IMR-90 (cell line): Measurements from ENCODE around the gene CSF2RB. TPM values are rescaled to one million over a fixed set of nuclear protein-coding genes. Genes with fewer than 3 reads are reported as not detected.

ENCODE experiments used
- ATAC-seq: fragments of 200-7000 bp; cut with Tn5 transposase; 2 replicates; pipeline ENCODE4 v1.9.1; 2020; ENCODE audit warnings: low read depth, mild to moderate bottlenecking, moderate library complexity
- BruUV-seq: library from RNA; stranded (reverse); fragments of 400-500 nt; replicated peaks from 2 replicates; lab custom pipeline; 2021; lab: Mats Ljungman, UMichigan
- CTCF ChIA-PET: fragments of 300-600 bp; formaldehyde crosslinking; extraction: SDS; loops from one replicate; lab custom pipeline; 2021; ENCODE audit warnings: antibody characterized with exemption; lab: Yijun Ruan, JAX
- POLR2A ChIA-PET: fragments of 300-600 bp; sonication (Branson Sonifier 250); formaldehyde crosslinking; loops from one replicate; lab custom pipeline; 2022; ENCODE audit warnings: antibody characterized with exemption; ENCODE audit not compliant: unreplicated experiment; lab: Charles Lee
- DNase-seq: peaks from one replicate; pipeline ENCODE4 v3.0.0; 2013
- H2AFZ ChIP-seq: replicated peaks from 2 replicates; pipeline ENCODE3; 2013; ENCODE audit warnings: low read length, mild to moderate bottlenecking; ENCODE audit not compliant: poor library complexity
- H2AK5ac ChIP-seq: 2 replicates; pipeline ENCODE4 v1.6.1; 2013; ENCODE audit warnings: low read depth, low read length, inconsistent platforms
- H2AK9ac ChIP-seq: replicated peaks from 2 replicates; pipeline ENCODE3; 2013; ENCODE audit warnings: mild to moderate bottlenecking, low read depth, low read length, moderate library complexity; ENCODE audit not compliant: poor library complexity
- H2BK120ac ChIP-seq: 2 replicates; pipeline ENCODE4 v1.6.1; 2013; ENCODE audit warnings: low read depth, low read length, inconsistent platforms
- H2BK15ac ChIP-seq: 3 replicates; pipeline ENCODE4 v1.6.1; 2013; ENCODE audit warnings: low read depth, low read length, inconsistent platforms
- H2BK20ac ChIP-seq: 2 replicates; pipeline ENCODE4 v1.6.1; 2013; ENCODE audit warnings: low read depth, mild to moderate bottlenecking, inconsistent platforms, low read length, moderate library complexity
- H2BK5ac ChIP-seq: 2 replicates; pipeline ENCODE4 v1.6.1; 2013; ENCODE audit warnings: mild to moderate bottlenecking, low read depth, low read length, inconsistent platforms; ENCODE audit not compliant: poor library complexity, severe bottlenecking
- H3K14ac ChIP-seq: replicated peaks from 2 replicates; pipeline ENCODE4 v1.6.1; 2013; ENCODE audit warnings: low read depth, low read length, inconsistent platforms
- H3K18ac ChIP-seq: 2 replicates; pipeline ENCODE4 v1.6.1; 2013; ENCODE audit warnings: low read depth, low read length, control low read depth
- H3K23ac ChIP-seq: 2 replicates; pipeline ENCODE4 v1.6.1; 2013; ENCODE audit warnings: low read depth, low read length, inconsistent platforms
- H3K27ac ChIP-seq: 2 replicates; pipeline ENCODE4 v1.5.1; 2013; ENCODE audit warnings: mild to moderate bottlenecking, control low read depth, low read length; ENCODE audit not compliant: insufficient read depth
- H3K27me3 ChIP-seq: 2 replicates; pipeline ENCODE4 v1.6.1; 2013; ENCODE audit warnings: low read length; ENCODE audit not compliant: control insufficient read depth, insufficient read depth
- H3K36me3 ChIP-seq: 2 replicates; pipeline ENCODE4 v1.6.1; 2013; ENCODE audit warnings: low read length, mixed read lengths; ENCODE audit not compliant: control insufficient read depth, insufficient read depth
- H3K4ac ChIP-seq: 2 replicates; pipeline ENCODE4 v1.6.1; 2013; ENCODE audit warnings: low read depth, low read length, inconsistent platforms
- H3K4me1 ChIP-seq: 2 replicates; pipeline ENCODE4 v1.6.1; 2013; ENCODE audit warnings: low read length, mixed read lengths; ENCODE audit not compliant: control insufficient read depth, insufficient read depth
- H3K4me2 ChIP-seq: 2 replicates; pipeline ENCODE4 v1.6.1; 2013; ENCODE audit warnings: low read depth, mild to moderate bottlenecking, control low read depth, low read length, moderate library complexity
- H3K4me3 ChIP-seq: 2 replicates; pipeline ENCODE4 v1.5.1; 2013; ENCODE audit warnings: low read depth, mild to moderate bottlenecking, control low read depth, low read length, moderate library complexity; ENCODE audit not compliant: insufficient read depth
- H3K56ac ChIP-seq: 2 replicates; pipeline ENCODE4 v1.6.1; 2013; ENCODE audit warnings: low read length, inconsistent platforms; ENCODE audit not compliant: insufficient read depth; ENCODE audit errors: extremely low read depth
- H3K79me1 ChIP-seq, 2 experiments: 2 replicates each; pipeline ENCODE4 v1.6.1; 2013; ENCODE audit warnings: low read length in 2 of 2, inconsistent platforms in 1 of 2, low read depth in 1 of 2
- H3K9ac ChIP-seq: 2 replicates; pipeline ENCODE4 v1.6.1; 2013; ENCODE audit warnings: low read depth, low read length, control low read depth
- H3K9me1 ChIP-seq: 2 replicates; pipeline ENCODE4 v1.6.1; 2013; ENCODE audit warnings: low read length, inconsistent platforms; ENCODE audit not compliant: insufficient read depth
- H3K9me3 ChIP-seq: 2 replicates; pipeline ENCODE4 v1.6.1; 2013; ENCODE audit warnings: low read length; ENCODE audit not compliant: control insufficient read depth, insufficient read depth
- H4K20me1 ChIP-seq: 2 replicates; pipeline ENCODE4 v1.6.1; 2013; ENCODE audit warnings: low read length, inconsistent platforms; ENCODE audit not compliant: insufficient read depth
- H4K5ac ChIP-seq: 2 replicates; pipeline ENCODE4 v1.6.1; 2013; ENCODE audit warnings: mild to moderate bottlenecking, low read depth, low read length, control low read depth
- H4K8ac ChIP-seq, 2 experiments: 2 replicates each; pipeline ENCODE4 v1.6.1; 2013; ENCODE audit warnings: low read depth in 2 of 2, low read length in 2 of 2, control low read depth in 1 of 2, inconsistent platforms in 1 of 2
- H4K91ac ChIP-seq: 2 replicates; pipeline ENCODE4 v1.6.1; 2013; ENCODE audit warnings: low read depth, low read length, inconsistent platforms; ENCODE audit not compliant: insufficient read depth
- BHLHE40 ChIP-seq: fragments of 150-350 bp; IDR thresholded peaks from 2 replicates; pipeline ENCODE4 v1.6.1; 2016; ENCODE audit warnings: mild to moderate bottlenecking, low read depth, low read length
- CEBPB ChIP-seq: IDR thresholded peaks from 2 replicates; pipeline ENCODE4 v1.6.1; 2012; ENCODE audit warnings: low read depth, low read length, improper control_type of control experiment
- CHD1 ChIP-seq: IDR thresholded peaks from 2 replicates; pipeline ENCODE4 v1.6.1; 2012; ENCODE audit warnings: low read depth, low read length, improper control_type of control experiment
- CTCF ChIP-seq: conservative IDR thresholded peaks from 2 replicates; pipeline ENCODE4 v1.5.1; 2012; ENCODE audit warnings: mild to moderate bottlenecking, low read depth, low read length, improper control_type of control experiment
- ELK1 ChIP-seq: fragments of 150-350 bp; IDR thresholded peaks from 2 replicates; pipeline ENCODE4 v1.6.1; 2016; ENCODE audit warnings: low read depth, mild to moderate bottlenecking, low read length, moderate library complexity, borderline replicate concordance
- FOS ChIP-seq: fragments of 150-350 bp; IDR thresholded peaks from 2 replicates; pipeline ENCODE4 v1.6.1; 2016; ENCODE audit warnings: low read depth, low read length
- MAFK ChIP-seq: IDR thresholded peaks from 2 replicates; pipeline ENCODE4 v1.6.1; 2012; ENCODE audit warnings: low read depth, low read length, improper control_type of control experiment
- MAZ ChIP-seq: IDR thresholded peaks from 2 replicates; pipeline ENCODE4 v1.6.1; 2012; ENCODE audit warnings: low read depth, mild to moderate bottlenecking, low read length, improper control_type of control experiment, moderate library complexity, borderline replicate concordance
- MXI1 ChIP-seq: IDR thresholded peaks from 2 replicates; pipeline ENCODE4 v1.6.1; 2012; ENCODE audit warnings: low read depth, mild to moderate bottlenecking, low read length, moderate library complexity, borderline replicate concordance
- NFE2L2 ChIP-seq: fragments of 150-350 bp; IDR thresholded peaks from 2 replicates; pipeline ENCODE4 v1.6.1; 2016; ENCODE audit warnings: low read depth, mild to moderate bottlenecking, low read length
- RAD21 ChIP-seq: IDR thresholded peaks from 2 replicates; pipeline ENCODE4 v1.6.1; 2012; ENCODE audit warnings: low read length, improper control_type of control experiment
- RCOR1 ChIP-seq: IDR thresholded peaks from 2 replicates; pipeline ENCODE4 v1.6.1; 2012; ENCODE audit warnings: mild to moderate bottlenecking, low read length, improper control_type of control experiment; ENCODE audit not compliant: insufficient replicate concordance
- RFX5 ChIP-seq: IDR thresholded peaks from 2 replicates; pipeline ENCODE4 v1.8.0; 2012; ENCODE audit warnings: low read depth, mild to moderate bottlenecking, low read length, moderate library complexity
- SMC3 ChIP-seq: fragments of 150-350 bp; IDR thresholded peaks from 2 replicates; pipeline ENCODE4 v1.6.1; 2016; ENCODE audit warnings: low read depth, mild to moderate bottlenecking, antibody characterized with exemption, low read length, moderate library complexity
- USF2 ChIP-seq: fragments of 150-350 bp; IDR thresholded peaks from 2 replicates; pipeline ENCODE4 v1.6.1; 2017; ENCODE audit warnings: mild to moderate bottlenecking, antibody characterized with exemption, low read length, low read depth
- WGBS, 2 experiments: methylation state at CpG; one replicate each; pipeline versions ENCODE4 v1.1.5 to v1.1.7; 2013; ENCODE audit warnings: missing lambda C conversion rate in 2 of 2; ENCODE audit not compliant: insufficient read length in 1 of 2; ENCODE audit errors: extremely low coverage in 2 of 2; 5-methylcytosine and 5-hydroxymethylcytosine counted together
- dilution Hi-C: fragments of 300-500 bp; cut with HindIII; formaldehyde crosslinking; loops from one replicate; pipeline ENCODE4 v1.14.3; 2018; ENCODE audit warnings: low sequenced_read_pairs; ENCODE audit not compliant: unreplicated experiment
- in situ Hi-C: fragments of 300-500 bp; cut with MboI; formaldehyde crosslinking; loops from 3 replicates; pipeline ENCODE4 v1.14.3; 2019; ENCODE audit warnings: low sequenced_read_pairs, inconsistent platforms, mixed read lengths
- intact Hi-C: fragments of 100-400 bp; cut with micrococcal nuclease; formaldehyde crosslinking; loops from 2 replicates; pipeline ENCODE4 v1.10.0; 2022
- polyA plus RNA-seq, 3 experiments: library from polyadenylated mRNA; depleted of rRNA; stranded (reverse); fragments of >200 nt; gene quantifications; 2 replicates each; pipeline ENCODE4 v1.2.3, GENCODE V29; 2012; ENCODE audit warnings: low replicate concordance in 1 of 3
- total RNA-seq: library from RNA; depleted of rRNA; stranded (reverse); fragments of >200 nt; gene quantifications from 2 replicates; pipeline ENCODE4 v1.2.3, GENCODE V29; 2012

Gene CSF2RB
- total and polyA plus RNA-seq, 2 of the 4 experiments (the other 2 are of a cell fraction), result not detected

GRCh38 chr22:36900880-36901279, 12.5 kb upstream of the CSF2RB start:
- no peak for DNase-seq

More at GRCh38 chr22:36900880-36901279, 12.5 kb upstream of the CSF2RB start:
- intact Hi-C loops, result no loop called here
- H2AFZ ChIP-seq, result no peak overlapping the region
- H3K23ac ChIP-seq, result no peak overlapping the region
- no peak overlapping the region for H4K8ac ChIP-seq
- in situ Hi-C loops, result no loop called here
- H3K9me1 ChIP-seq, result no peaks in the 10 kb centered on the region
- no peak overlapping the region for H3K18ac ChIP-seq
- no peaks in the 10 kb centered on the region for H4K20me1 ChIP-seq
- H3K56ac ChIP-seq, result no peak overlapping the region
- H2BK15ac ChIP-seq, result no peak overlapping the region
- peaks cover 24% of the 10 kb centered on the region for H3K27me3 ChIP-seq
- no peak overlapping the region for H4K5ac ChIP-seq
- no peaks in the 10 kb centered on the region for H3K79me1 ChIP-seq
- no peak overlapping the region for H2BK20ac ChIP-seq
- H3K9me3 ChIP-seq, result 0 out of 2 replicates have a peak, but pooled peaks cover 2% of the 10 kb centered on the region
- H2BK120ac ChIP-seq, result no peak overlapping the region
- no peaks in the 10 kb centered on the region for H3K36me3 ChIP-seq
- no peak overlapping the region for H3K27ac ChIP-seq
- no peak overlapping the region for H2AK5ac ChIP-seq
- no peak for ATAC-seq
- WGBS, 2 experiments, result 19% methylated on average over 3 of the region's 4 CpGs; no CpG with 5 or more reads in 1 of the 2 experiments
- no TSS peak for BruUV-seq
- no peak for TF ChIP-seq NFE2L2
- TF ChIP-seq CTCF, result no peak
- no peak for TF ChIP-seq SMC3
- TF ChIP-seq RCOR1, result no peak
- TF ChIP-seq BHLHE40, result no peak
- TF ChIP-seq CEBPB, result no peak
- TF ChIP-seq CHD1, result no peak
- TF ChIP-seq MXI1, result no peak
- no peak for TF ChIP-seq FOS
- TF ChIP-seq RAD21, result no peak
- TF ChIP-seq RFX5, result no peak
- no peak for TF ChIP-seq ELK1
- no peak for TF ChIP-seq MAZ
- TF ChIP-seq MAFK, result no peak
- no peak for TF ChIP-seq USF2
- ChIA-PET POLR2A (no interaction called here), CTCF (no interaction called here)
- H3K4me2 ChIP-seq, result no peak overlapping the region
- no peak overlapping the region for H3K4ac ChIP-seq
- no peak overlapping the region for H2BK5ac ChIP-seq
- dilution Hi-C loops, result no loop called here
- H3K4me1 ChIP-seq, result no peaks in the 10 kb centered on the region
- no peak overlapping the region for H3K4me3 ChIP-seq
- H4K91ac ChIP-seq, result no peak overlapping the region
- H3K14ac ChIP-seq, result no peak overlapping the region
- no peak overlapping the region for H2AK9ac ChIP-seq
- H3K9ac ChIP-seq, result no peak overlapping the region
